HCT116 (cell line): Measurements from ENCODE around the gene UTS2B. TPM values are rescaled to one million over a fixed set of nuclear protein-coding genes. Genes with fewer than 3 reads are reported as not detected.

Experiments used
- ATAC-seq: fragments of 200-7000 bp; cut with Tn5 transposase; 2 replicates; pipeline ENCODE4 v1.9.1; 2020; ENCODE audit warnings: mild to moderate bottlenecking, moderate library complexity
- BruUV-seq: library from RNA; stranded (reverse); fragments of 400-500 nt; replicated peaks from 2 replicates; lab custom pipeline; 2021; lab: Mats Ljungman, UMichigan
- CTCF ChIA-PET: fragments of 300-600 bp; sonication (Branson Sonifier 250); formaldehyde crosslinking; loops from one replicate; lab custom pipeline; 2021; ENCODE audit warnings: antibody characterized with exemption; lab: Charles Lee
- POLR2A ChIA-PET: fragments of 300-600, 350-600 bp; sonication (Branson Sonifier 250); formaldehyde crosslinking; loops from one replicate; lab custom pipeline; 2021; ENCODE audit warnings: antibody characterized with exemption; lab: Charles Lee
- RAD21 ChIA-PET, 2 experiments: fragments of 300-600 bp; sonication (Branson Sonifier 250); formaldehyde crosslinking; loops; one replicate each; lab custom pipeline; 2023; ENCODE audit warnings: low total read pairs in 2 of 2; ENCODE audit not compliant: uncharacterized antibody in 2 of 2, unreplicated experiment in 2 of 2, low non-redundant PET in 1 of 2; lab: Charles Lee
- DNase-seq: peaks from one replicate; pipeline ENCODE4 v3.0.0-alpha.2; 2010; ENCODE audit warnings: low read depth, low spot score
- H2AFZ ChIP-seq: fragments of 200-600 bp; shearing (Covaris generic), sonication (generic); 2 replicates; pipeline ENCODE4 v1.6.1; 2017; ENCODE audit warnings: low read depth, mixed run types, mixed read lengths, antibody characterized with exemption, low read length; ENCODE audit not compliant: poor library complexity, severe bottlenecking
- H3K27ac ChIP-seq: 2 replicates; pipeline ENCODE4 v1.5.1; 2012; ENCODE audit warnings: low read depth, low read length
- H3K27me3 ChIP-seq: fragments of 200-600 bp; sonication (generic); 2 replicates; pipeline ENCODE4 v1.6.1; 2016; ENCODE audit warnings: mixed run types, low read length, mixed read lengths; ENCODE audit not compliant: insufficient read depth
- H3K36me3 ChIP-seq, 2 experiments: fragments of 200-500 bp in 1 of 2; fragments of 200-600 bp in 1 of 2; sonication (Bioruptor generic) in 1 of 2; sonication (generic) in 1 of 2; 2 replicates each; pipeline versions ENCODE4 v1.5.1 to v1.6.1; 2014 to 2016; ENCODE audit warnings: low read length in 2 of 2, inconsistent platforms in 1 of 2, mixed read lengths in 1 of 2, mixed run types in 1 of 2; ENCODE audit not compliant: insufficient read depth in 2 of 2, control insufficient read depth in 1 of 2
- H3K4me1 ChIP-seq, 2 experiments: fragments of 200-600 bp in 1 of 2; sonication (generic) in 1 of 2; 2 replicates each; pipeline versions ENCODE4 v1.5.1 to v1.6.1; 2012 to 2017; ENCODE audit warnings: low read length in 2 of 2, inconsistent platforms in 1 of 2, mild to moderate bottlenecking in 1 of 2, mixed read lengths in 1 of 2, mixed run types in 1 of 2, moderate library complexity in 1 of 2; ENCODE audit not compliant: insufficient read depth in 2 of 2, control insufficient read depth in 1 of 2
- H3K4me2 ChIP-seq: fragments of 200-600 bp; sonication (generic); 2 replicates; pipeline ENCODE4 v1.6.1; 2017; ENCODE audit warnings: mixed run types, low read length, mixed read lengths
- H3K4me3 ChIP-seq, 2 experiments: fragments of 200-600 bp in 1 of 2; sonication (generic) in 1 of 2; replicated peaks in 1 of 2; 2 replicates each; pipeline ENCODE4 v1.5.1; 2011 to 2016; ENCODE audit warnings: low read length in 2 of 2, control low read depth in 1 of 2, low read depth in 1 of 2, mild to moderate bottlenecking in 1 of 2, mixed read lengths in 1 of 2, mixed run types in 1 of 2
- H3K79me2 ChIP-seq: fragments of 200-600 bp; sonication (generic); 2 replicates; pipeline ENCODE4 v1.6.1; 2017; ENCODE audit warnings: mild to moderate bottlenecking, mixed run types, low read length, moderate library complexity, mixed read lengths; ENCODE audit not compliant: insufficient read depth
- H3K9ac ChIP-seq: fragments of 200-600 bp; sonication (generic); 2 replicates; pipeline ENCODE4 v1.6.1; 2016; ENCODE audit warnings: low read length, mixed read lengths
- H3K9me2 ChIP-seq: fragments of 200-600 bp; sonication (generic), shearing (Covaris generic); 2 replicates; pipeline ENCODE4 v1.6.1; 2017; ENCODE audit warnings: mixed run types, mild to moderate bottlenecking, moderate library complexity; ENCODE audit not compliant: insufficient read depth
- H3K9me3 ChIP-seq, 2 experiments: fragments of 200-500 bp in 1 of 2; fragments of 200-600 bp in 1 of 2; sonication (Bioruptor generic) in 1 of 2; sonication (generic) in 1 of 2; 2 replicates each; pipeline ENCODE4 v1.6.1; 2014 to 2017; ENCODE audit warnings: low read length in 2 of 2, mixed read lengths in 2 of 2, inconsistent platforms in 1 of 2, low read depth in 1 of 2, mild to moderate bottlenecking in 1 of 2, mixed run types in 1 of 2, moderate library complexity in 1 of 2; ENCODE audit not compliant: control insufficient read depth in 1 of 2, insufficient read depth in 1 of 2
- H4K20me1 ChIP-seq: fragments of 200-600 bp; sonication (generic), shearing (Covaris generic); 2 replicates; pipeline ENCODE4 v1.6.1; 2017; ENCODE audit warnings: mixed run types, mild to moderate bottlenecking, moderate library complexity; ENCODE audit not compliant: insufficient read depth
- CBX3 ChIP-seq: IDR thresholded peaks from 2 replicates; pipeline ENCODE4 v1.6.1; 2012; ENCODE audit warnings: low read depth
- CTCF ChIP-seq, 3 experiments: fragments of 200-600 bp in 1 of 3; sonication (generic) in 1 of 3; IDR thresholded peaks in 2 of 3; conservative IDR thresholded peaks in 1 of 3; 2 replicates each; pipeline ENCODE4 v1.5.1; 2012 to 2017; ENCODE audit warnings: low read depth in 2 of 3, low read length in 2 of 3, antibody characterized with exemption in 1 of 3, borderline replicate concordance in 1 of 3, control low read depth in 1 of 3, mild to moderate bottlenecking in 1 of 3, mixed read lengths in 1 of 3, mixed run types in 1 of 3, moderate library complexity in 1 of 3; ENCODE audit not compliant: insufficient read depth in 1 of 3
- EGR1 ChIP-seq: IDR thresholded peaks from 2 replicates; pipeline ENCODE4 v1.6.1; 2012; ENCODE audit warnings: low read depth
- ELF1 ChIP-seq: IDR thresholded peaks from 2 replicates; pipeline ENCODE4 v1.6.1; 2012; ENCODE audit warnings: low read depth, borderline replicate concordance
- EZH2phosphoT487 ChIP-seq: fragments of 200-600 bp; IDR thresholded peaks from 2 replicates; pipeline ENCODE4 v1.6.1; 2018; ENCODE audit warnings: antibody characterized with exemption, borderline replicate concordance
- FOSL1 ChIP-seq: IDR thresholded peaks from 2 replicates; pipeline ENCODE4 v1.6.1; 2012; ENCODE audit warnings: low read depth
- JUND ChIP-seq: IDR thresholded peaks from 2 replicates; pipeline ENCODE4 v1.6.1; 2012
- POLR2AphosphoS5 ChIP-seq: IDR thresholded peaks from 2 replicates; pipeline ENCODE4 v1.6.1; 2011; ENCODE audit warnings: mild to moderate bottlenecking, low read depth, low read length, moderate library complexity
- RAD21 ChIP-seq: IDR thresholded peaks from 2 replicates; pipeline ENCODE4 v1.6.1; 2012; ENCODE audit warnings: low read depth, mild to moderate bottlenecking
- SIN3A ChIP-seq: IDR thresholded peaks from 2 replicates; pipeline ENCODE4 v1.6.1; 2012; ENCODE audit warnings: low read depth
- SP1 ChIP-seq: IDR thresholded peaks from 2 replicates; pipeline ENCODE4 v1.6.1; 2012; ENCODE audit warnings: low read depth
- TCF7L2 ChIP-seq: IDR thresholded peaks from 2 replicates; pipeline ENCODE4 v1.7.0; 2011; ENCODE audit warnings: borderline replicate concordance, inconsistent platforms; ENCODE audit not compliant: insufficient read depth, insufficient read length; ENCODE audit errors: extremely low read depth
- ZFX ChIP-seq: fragments of 450-650 bp; IDR thresholded peaks from 2 replicates; pipeline ENCODE4 v1.6.1; 2017
- intact Hi-C: fragments of 100-400 bp; cut with micrococcal nuclease; formaldehyde crosslinking; loops from 2 replicates; pipeline ENCODE4 v1.10.0; 2022
- total RNA-seq: library from RNA; stranded (reverse); gene quantifications from one replicate; pipeline ENCODE4 v1.2.1, GENCODE V29; 2021; ENCODE audit not compliant: unreplicated experiment

Gene UTS2B
- total RNA-seq, 1 experiment from 2014 or later = 0.59 TPM

- no peak for TF ChIP-seq TCF7L2
- TF ChIP-seq EGR1 = no peak
- TF ChIP-seq SIN3A = no peak
- no peak for TF ChIP-seq FOSL1
- TF ChIP-seq RAD21 = peak; percentile 35; the same call in 1 of the 2 replicates
- no peak for TF ChIP-seq ELF1
- TF ChIP-seq EZH2phosphoT487 = no peak
- TF ChIP-seq CTCF (IDR thresholded peaks at IDR 0.05 in 2 of 3, conservative IDR thresholded peaks at IDR 0.05 in 1 of 3; ENCODE audit: borderline replicate concordance in 1 of 3, insufficient read depth in 1 of 3, low read depth in 2 of 3, low read length in 2 of 3) = 0 out of 6 replicates have a peak, but pooled peaks have one; percentile 8 to 20 (median 19)
- TF ChIP-seq JUND = no peak
- RAD21 ChIA-PET = no interaction called here
- no peaks in the 10 kb centered on the region for H3K4me1 ChIP-seq
- H4K20me1 ChIP-seq = no peaks in the 10 kb centered on the region
- H3K9ac ChIP-seq = no peak overlapping the region
- no peak overlapping the region for H2AFZ ChIP-seq
- H3K9me3 ChIP-seq = no peaks in the 10 kb centered on the region
- peak; percentile 55; the same call in 1 of the 2 replicates for ATAC-seq
- no peaks in the 10 kb centered on the region for H3K9me2 ChIP-seq
- intact Hi-C loops = no loop called here
- CTCF ChIA-PET = no interaction called here
- no peak overlapping the region for H3K4me2 ChIP-seq
- no TSS peak for BruUV-seq
- no peaks in the 10 kb centered on the region for H3K79me2 ChIP-seq
- H3K27ac ChIP-seq = no peak overlapping the region
- H3K4me3 ChIP-seq = no peak overlapping the region
- DNase-seq = peak; percentile 12
- no peaks in the 10 kb centered on the region for H3K27me3 ChIP-seq
- POLR2A ChIA-PET = no interaction called here
- no peaks in the 10 kb centered on the region for H3K36me3 ChIP-seq
Measured at GRCh38 chr3:191220908-191221307, 109.4 kb downstream of the UTS2B start.

GRCh38 chr3:191217301-191217700 lies 113.0 kb downstream of the UTS2B start:
- CTCF ChIA-PET = no interaction called here
- no peak overlapping the region for H3K4me2 ChIP-seq
- H3K4me1 ChIP-seq = no peaks in the 10 kb centered on the region

More at GRCh38 chr3:191217301-191217700, 113.0 kb downstream of the UTS2B start:
- H2AFZ ChIP-seq = no peak overlapping the region
- no peaks in the 10 kb centered on the region for H3K36me3 ChIP-seq
- no peak overlapping the region for H3K27ac ChIP-seq
- H3K9me2 ChIP-seq = no peaks in the 10 kb centered on the region
- ATAC-seq (no peak), DNase-seq (no peak)
- POLR2A ChIA-PET = no interaction called here
- H3K27me3 ChIP-seq = no peaks in the 10 kb centered on the region
- intact Hi-C loops = no loop called here
- no peaks in the 10 kb centered on the region for H3K9me3 ChIP-seq
- no peaks in the 10 kb centered on the region for H3K79me2 ChIP-seq
- no TSS peak for BruUV-seq
- H4K20me1 ChIP-seq = no peaks in the 10 kb centered on the region
- RAD21 ChIA-PET = no interaction called here
- H3K9ac ChIP-seq = no peak overlapping the region
- TF ChIP-seq JUND (no peak), CBX3 (no peak), POLR2AphosphoS5 (no peak), ZFX (no peak), ELF1 (no peak), SP1 (no peak), RAD21 (no peak)
- no peak overlapping the region for H3K4me3 ChIP-seq
